ENCODE results near the gene CFB.

Gene CFB

DNA sequence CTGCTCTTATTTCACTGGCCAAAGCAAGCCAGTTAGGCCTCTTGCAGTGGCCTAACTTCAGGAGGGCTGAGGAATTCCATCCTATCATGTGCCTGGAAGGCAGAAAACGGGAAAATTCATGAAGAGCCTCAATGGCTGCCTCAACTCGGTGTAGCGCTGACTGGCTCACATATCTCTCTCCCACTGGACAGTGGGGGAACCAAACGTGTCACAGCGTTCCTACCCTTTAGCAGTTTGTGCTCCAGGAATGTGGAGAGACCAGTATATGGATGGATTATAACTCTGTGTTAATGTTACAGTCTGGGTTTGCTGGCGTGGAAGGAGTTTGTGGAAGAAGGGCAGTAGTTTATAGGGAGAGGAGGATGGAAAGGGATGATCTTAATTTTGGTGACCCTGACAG is 30.1 kb upstream of the CFB start:
- TF ChIP-seq CEBPB (IDR thresholded peaks at IDR 0.05) (no peak), EP300 (IDR thresholded peaks at IDR 0.05; ENCODE audit: borderline replicate concordance) (no peak), YY1 (IDR thresholded peaks at IDR 0.05; ENCODE audit: low read depth) (no peak)
- TF ChIP-seq, protein P1, sequence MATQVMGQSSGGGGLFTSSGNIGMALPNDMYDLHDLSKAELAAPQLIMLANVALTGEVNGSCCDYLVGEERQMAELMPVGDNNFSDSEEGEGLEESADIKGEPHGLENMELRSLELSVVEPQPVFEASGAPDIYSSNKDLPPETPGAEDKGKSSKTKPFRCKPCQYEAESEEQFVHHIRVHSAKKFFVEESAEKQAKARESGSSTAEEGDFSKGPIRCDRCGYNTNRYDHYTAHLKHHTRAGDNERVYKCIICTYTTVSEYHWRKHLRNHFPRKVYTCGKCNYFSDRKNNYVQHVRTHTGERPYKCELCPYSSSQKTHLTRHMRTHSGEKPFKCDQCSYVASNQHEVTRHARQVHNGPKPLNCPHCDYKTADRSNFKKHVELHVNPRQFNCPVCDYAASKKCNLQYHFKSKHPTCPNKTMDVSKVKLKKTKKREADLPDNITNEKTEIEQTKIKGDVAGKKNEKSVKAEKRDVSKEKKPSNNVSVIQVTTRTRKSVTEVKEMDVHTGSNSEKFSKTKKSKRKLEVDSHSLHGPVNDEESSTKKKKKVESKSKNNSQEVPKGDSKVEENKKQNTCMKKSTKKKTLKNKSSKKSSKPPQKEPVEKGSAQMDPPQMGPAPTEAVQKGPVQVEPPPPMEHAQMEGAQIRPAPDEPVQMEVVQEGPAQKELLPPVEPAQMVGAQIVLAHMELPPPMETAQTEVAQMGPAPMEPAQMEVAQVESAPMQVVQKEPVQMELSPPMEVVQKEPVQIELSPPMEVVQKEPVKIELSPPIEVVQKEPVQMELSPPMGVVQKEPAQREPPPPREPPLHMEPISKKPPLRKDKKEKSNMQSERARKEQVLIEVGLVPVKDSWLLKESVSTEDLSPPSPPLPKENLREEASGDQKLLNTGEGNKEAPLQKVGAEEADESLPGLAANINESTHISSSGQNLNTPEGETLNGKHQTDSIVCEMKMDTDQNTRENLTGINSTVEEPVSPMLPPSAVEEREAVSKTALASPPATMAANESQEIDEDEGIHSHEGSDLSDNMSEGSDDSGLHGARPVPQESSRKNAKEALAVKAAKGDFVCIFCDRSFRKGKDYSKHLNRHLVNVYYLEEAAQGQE (IDR thresholded peaks at IDR 0.05; ENCODE audit: low read depth): no peak
- TF ChIP-seq, protein P2, sequence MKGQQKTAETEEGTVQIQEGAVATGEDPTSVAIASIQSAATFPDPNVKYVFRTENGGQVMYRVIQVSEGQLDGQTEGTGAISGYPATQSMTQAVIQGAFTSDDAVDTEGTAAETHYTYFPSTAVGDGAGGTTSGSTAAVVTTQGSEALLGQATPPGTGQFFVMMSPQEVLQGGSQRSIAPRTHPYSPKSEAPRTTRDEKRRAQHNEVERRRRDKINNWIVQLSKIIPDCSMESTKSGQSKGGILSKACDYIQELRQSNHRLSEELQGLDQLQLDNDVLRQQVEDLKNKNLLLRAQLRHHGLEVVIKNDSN (IDR thresholded peaks at IDR 0.05): no peak

DNA sequence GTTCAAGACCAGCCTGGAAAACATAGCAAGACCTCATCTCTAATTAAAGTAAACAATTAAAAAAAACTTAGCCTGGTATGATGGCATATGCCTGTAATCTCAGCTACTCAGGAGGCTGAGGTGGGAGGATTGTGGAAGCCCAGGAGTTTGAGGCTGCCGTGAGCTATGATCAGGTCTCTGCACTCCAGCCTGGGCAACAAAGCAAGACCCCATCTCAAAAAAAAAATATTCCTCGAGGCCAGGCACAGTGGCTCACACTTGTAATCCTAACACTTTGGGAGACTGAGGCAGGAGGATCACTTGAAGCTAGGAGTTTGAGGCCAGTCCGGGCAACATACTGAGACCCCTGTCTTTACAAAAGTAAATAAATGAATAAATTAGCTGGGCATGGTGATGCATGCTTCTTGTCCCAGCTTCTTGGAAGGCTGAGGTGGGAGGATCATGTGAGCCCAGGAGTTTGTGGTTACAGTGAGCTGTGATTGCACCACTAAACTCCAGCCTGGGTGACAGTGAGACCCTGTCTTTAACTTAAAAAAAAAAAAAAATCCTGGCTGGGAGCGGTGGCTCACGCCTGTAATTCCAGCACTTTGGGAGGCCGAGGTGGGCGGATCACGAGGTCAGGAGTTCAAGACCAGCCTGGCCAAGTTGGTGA is 27.7 kb upstream of the CFB start:
- no peak for TF ChIP-seq CEBPB (IDR thresholded peaks at IDR 0.05)
- TF ChIP-seq TAF1 (IDR thresholded peaks at IDR 0.05; ENCODE audit: low read depth): no peak
- no peak for TF ChIP-seq TCF12 (IDR thresholded peaks at IDR 0.05; ENCODE audit: low read depth)
- no peak for TF ChIP-seq EGR1 (IDR thresholded peaks at IDR 0.05)
- TF ChIP-seq NFIC (IDR thresholded peaks at IDR 0.05): no peak
- TF ChIP-seq, protein P2 (IDR thresholded peaks at IDR 0.05): no peak
- no peak for TF ChIP-seq TEAD4 (IDR thresholded peaks at IDR 0.05)
- no peak for TF ChIP-seq FOXM1 (IDR thresholded peaks at IDR 0.05; ENCODE audit: borderline replicate concordance, low read depth)
- TF ChIP-seq RAD21 (IDR thresholded peaks at IDR 0.05; ENCODE audit: low read depth): no peak
- no peak for TF ChIP-seq MAX (IDR thresholded peaks at IDR 0.05)

DNA sequence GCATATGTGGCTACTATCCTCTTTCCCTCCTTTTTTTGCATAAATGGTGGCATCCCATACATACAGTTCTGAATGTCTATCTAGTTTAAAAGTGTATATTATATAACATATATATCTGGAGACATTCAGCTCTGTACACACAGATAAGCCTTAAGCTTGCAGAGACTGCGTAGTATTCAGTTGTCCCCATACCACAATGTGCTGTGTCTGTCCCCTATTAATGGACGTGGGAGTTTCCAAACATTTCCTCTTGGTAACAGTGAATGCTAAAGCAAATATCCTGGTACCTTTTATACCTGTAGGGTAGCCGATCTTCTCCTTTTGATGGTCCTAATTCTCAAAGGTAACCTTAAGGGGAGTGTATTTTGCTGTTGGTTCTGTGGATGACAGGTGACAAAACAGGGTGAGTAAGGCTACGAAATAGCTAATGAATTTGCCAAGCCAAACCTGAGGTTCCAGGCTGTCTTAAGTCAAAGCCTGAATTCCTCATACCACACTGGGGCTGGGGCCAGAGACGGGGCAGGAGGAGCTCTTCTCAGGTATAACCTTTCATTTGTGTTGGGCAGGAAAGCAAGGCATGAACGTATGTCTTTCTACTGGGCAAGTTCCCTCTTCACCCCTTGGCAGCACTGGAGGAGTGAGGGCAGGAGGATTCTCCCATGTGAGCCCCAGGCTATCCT is 26.1 kb upstream of the CFB start:
- TF ChIP-seq MAX (IDR thresholded peaks at IDR 0.05) (no peak), YY1 (IDR thresholded peaks at IDR 0.05; ENCODE audit: low read depth) (no peak), EP300 (IDR thresholded peaks at IDR 0.05; ENCODE audit: borderline replicate concordance) (no peak), EGR1 (IDR thresholded peaks at IDR 0.05) (no peak), NFIC (IDR thresholded peaks at IDR 0.05) (no peak), TAF1 (IDR thresholded peaks at IDR 0.05; ENCODE audit: low read depth) (no peak), TEAD4 (IDR thresholded peaks at IDR 0.05) (no peak), RAD21 (IDR thresholded peaks at IDR 0.05; ENCODE audit: low read depth) (no peak), CEBPB (IDR thresholded peaks at IDR 0.05) (no peak), TCF12 (IDR thresholded peaks at IDR 0.05; ENCODE audit: low read depth) (no peak), CREB1 (IDR thresholded peaks at IDR 0.05; ENCODE audit: low read depth) (no peak), FOXM1 (IDR thresholded peaks at IDR 0.05; ENCODE audit: borderline replicate concordance, low read depth) (no peak), ZBTB7A (IDR thresholded peaks at IDR 0.05; ENCODE audit: low read depth) (no peak)
- TF ChIP-seq, protein P1 (IDR thresholded peaks at IDR 0.05; ENCODE audit: low read depth): no peak
- TF ChIP-seq, protein P2 (IDR thresholded peaks at IDR 0.05): no peak

DNA sequence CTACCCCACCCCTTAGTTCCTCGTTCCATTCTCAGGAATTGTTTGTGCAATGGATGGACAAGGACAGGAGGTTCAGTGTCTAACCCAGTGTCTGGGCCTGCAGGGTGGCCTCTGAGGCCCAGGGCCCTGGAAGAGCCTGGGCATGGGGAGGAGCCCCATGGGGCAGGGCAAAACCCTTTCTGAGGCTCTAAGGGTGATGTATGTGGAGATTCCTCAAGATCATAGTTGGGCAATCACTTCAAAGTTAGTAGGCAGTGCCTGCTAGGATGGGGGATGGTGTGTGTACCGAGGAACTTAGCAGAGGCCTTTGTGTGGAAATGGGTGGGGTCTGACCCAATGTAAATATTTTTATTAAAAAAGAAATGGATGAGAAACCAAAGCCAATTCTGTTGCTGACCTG is 25.1 kb upstream of the CFB start:
- TF ChIP-seq ZBTB7A (IDR thresholded peaks at IDR 0.05; ENCODE audit: low read depth) (no peak), TAF1 (IDR thresholded peaks at IDR 0.05; ENCODE audit: low read depth) (no peak), CEBPB (IDR thresholded peaks at IDR 0.05) (no peak), TEAD4 (IDR thresholded peaks at IDR 0.05) (no peak), EGR1 (IDR thresholded peaks at IDR 0.05) (no peak), CREB1 (IDR thresholded peaks at IDR 0.05; ENCODE audit: low read depth) (no peak), TCF12 (IDR thresholded peaks at IDR 0.05; ENCODE audit: low read depth) (no peak), FOXM1 (IDR thresholded peaks at IDR 0.05; ENCODE audit: borderline replicate concordance, low read depth) (no peak), EP300 (IDR thresholded peaks at IDR 0.05; ENCODE audit: borderline replicate concordance) (no peak), MAX (IDR thresholded peaks at IDR 0.05) (no peak), RAD21 (IDR thresholded peaks at IDR 0.05; ENCODE audit: low read depth) (no peak), YY1 (IDR thresholded peaks at IDR 0.05; ENCODE audit: low read depth) (no peak)
- TF ChIP-seq, protein P1 (IDR thresholded peaks at IDR 0.05; ENCODE audit: low read depth): no peak
